Cardiac muscle cell (in vitro differentiated cells and primary cell): ENCODE measurements around the gene LRRC52. TPM values are rescaled to one million over a fixed set of nuclear protein-coding genes. Genes with fewer than 3 reads are reported as not detected.

Experiments
- DNase-seq, 2 donors: peaks; one replicate each; pipeline versions ENCODE4 v3.0.0 to v3.0.0-alpha.2; 2010 to 2017; ENCODE audit warnings: low read depth in 1 of 2, low spot score in 1 of 2
- H3K27ac ChIP-seq: fragments of 200-600 bp; sonication (generic); 2 replicates; pipeline ENCODE4 v1.5.1; 2016
- H3K27me3 ChIP-seq: fragments of 200-600 bp; sonication (generic); 2 replicates; pipeline ENCODE4 v1.6.0; 2016; ENCODE audit warnings: control low read depth
- H3K36me3 ChIP-seq: fragments of 200-600 bp; sonication (generic); 2 replicates; pipeline ENCODE4 v1.5.1; 2016; ENCODE audit warnings: control low read depth
- H3K4me1 ChIP-seq: fragments of 200-600 bp; sonication (generic); 2 replicates; pipeline ENCODE4 v1.8.1; 2017; ENCODE audit warnings: low read depth, mild to moderate bottlenecking, mixed run types
- H3K4me3 ChIP-seq: fragments of 200-600 bp; sonication (generic); 2 replicates; pipeline ENCODE4 v1.5.1; 2016; ENCODE audit warnings: mild to moderate bottlenecking
- H3K9me3 ChIP-seq: fragments of 200-600 bp; sonication (generic); 2 replicates; pipeline ENCODE4 v1.5.1; 2017; ENCODE audit warnings: low read depth, mild to moderate bottlenecking, control low read depth
- polyA plus RNA-seq: library from polyadenylated mRNA; unstranded; fragments of >200 nt; fragmentation: Nextera tagmentation; extraction: Ambion mirVana; gene quantifications from 2 replicates; pipeline ENCODE4 v1.2.1, GENCODE V29; 2016
- total RNA-seq: library from RNA; depleted of rRNA; stranded (reverse); fragments of >200 nt; gene quantifications from 2 replicates; pipeline ENCODE4 v1.2.3, GENCODE V29; 2016
- TF ChIP-seq, protein P1 (sequence below): IDR thresholded peaks from 2 replicates; pipeline ENCODE4 v1.5.1; 2012; ENCODE audit warnings: low read depth, mild to moderate bottlenecking, low read length

The LRRC52 gene
- total and polyA plus RNA-seq, 2 experiments from 2014 or later, result 0.20 to 0.77 TPM

DNA sequence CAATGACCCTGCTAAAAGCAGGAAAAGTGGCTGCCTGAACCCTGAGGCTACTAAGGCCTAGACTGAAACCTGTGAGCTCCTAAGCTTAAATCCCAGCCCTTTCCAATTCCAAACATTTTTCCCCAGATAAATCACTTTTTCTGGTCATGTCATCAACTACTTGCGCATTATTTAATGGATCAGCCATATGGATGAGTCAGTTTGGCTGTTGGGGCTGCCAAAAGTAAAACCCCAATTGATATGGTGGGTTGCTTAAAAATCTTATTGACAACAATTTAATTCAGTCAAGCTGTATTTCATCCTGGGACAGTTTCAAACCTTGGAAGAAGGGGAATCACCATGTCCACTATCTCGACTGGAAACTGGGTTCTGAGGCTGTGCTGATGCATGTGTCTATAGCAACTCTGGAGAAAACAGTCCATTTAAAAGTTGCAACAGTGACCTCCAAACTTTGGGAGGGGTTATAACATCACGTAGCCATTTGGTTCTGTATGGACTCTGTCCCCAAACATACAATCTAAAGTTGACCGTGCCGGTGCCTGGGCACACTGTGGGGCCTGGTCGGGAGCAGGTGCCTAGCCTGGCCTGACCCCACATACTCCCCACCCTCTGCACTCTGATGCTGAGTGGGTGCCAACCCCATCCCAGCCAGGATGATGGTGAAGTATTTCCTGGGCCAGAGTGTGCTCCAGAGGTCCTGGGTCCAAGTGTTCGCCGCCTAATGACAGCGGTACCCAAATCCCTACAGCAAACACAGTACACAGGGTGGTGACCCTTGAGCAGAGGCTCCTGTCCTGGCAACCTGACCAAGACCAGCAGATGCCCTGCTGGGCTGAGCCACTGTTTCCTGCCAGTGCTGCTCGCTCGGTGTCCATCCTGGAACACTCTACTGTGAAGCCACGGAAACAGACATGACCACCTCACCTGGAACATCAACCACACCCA is 46.5 kb upstream of the LRRC52 start:
- Histone ChIP-seq H3K27ac (peak overlapping the region; percentile 10), H3K9me3 (no peaks in the 10 kb centered on the region), H3K4me1 (peaks cover 27% of the 10 kb centered on the region), H3K36me3 (no peaks in the 10 kb centered on the region), H3K4me3 (no peak overlapping the region), H3K27me3 (no peaks in the 10 kb centered on the region)
- TF ChIP-seq, protein P1, sequence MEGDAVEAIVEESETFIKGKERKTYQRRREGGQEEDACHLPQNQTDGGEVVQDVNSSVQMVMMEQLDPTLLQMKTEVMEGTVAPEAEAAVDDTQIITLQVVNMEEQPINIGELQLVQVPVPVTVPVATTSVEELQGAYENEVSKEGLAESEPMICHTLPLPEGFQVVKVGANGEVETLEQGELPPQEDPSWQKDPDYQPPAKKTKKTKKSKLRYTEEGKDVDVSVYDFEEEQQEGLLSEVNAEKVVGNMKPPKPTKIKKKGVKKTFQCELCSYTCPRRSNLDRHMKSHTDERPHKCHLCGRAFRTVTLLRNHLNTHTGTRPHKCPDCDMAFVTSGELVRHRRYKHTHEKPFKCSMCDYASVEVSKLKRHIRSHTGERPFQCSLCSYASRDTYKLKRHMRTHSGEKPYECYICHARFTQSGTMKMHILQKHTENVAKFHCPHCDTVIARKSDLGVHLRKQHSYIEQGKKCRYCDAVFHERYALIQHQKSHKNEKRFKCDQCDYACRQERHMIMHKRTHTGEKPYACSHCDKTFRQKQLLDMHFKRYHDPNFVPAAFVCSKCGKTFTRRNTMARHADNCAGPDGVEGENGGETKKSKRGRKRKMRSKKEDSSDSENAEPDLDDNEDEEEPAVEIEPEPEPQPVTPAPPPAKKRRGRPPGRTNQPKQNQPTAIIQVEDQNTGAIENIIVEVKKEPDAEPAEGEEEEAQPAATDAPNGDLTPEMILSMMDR, result no peak
- no peak for DNase-seq

- TF ChIP-seq, protein P1, result no peak
- Histone ChIP-seq H3K27me3 (no peaks in the 10 kb centered on the region), H3K4me1 (peaks cover 6% of the 10 kb centered on the region), H3K4me3 (no peak overlapping the region), H3K27ac (no peak overlapping the region), H3K9me3 (no peaks in the 10 kb centered on the region), H3K36me3 (no peaks in the 10 kb centered on the region)
- no peak for DNase-seq
These were observed 42.4 kb upstream of the LRRC52 start for GRCh38 chr1:165501330-165501969.

DNA sequence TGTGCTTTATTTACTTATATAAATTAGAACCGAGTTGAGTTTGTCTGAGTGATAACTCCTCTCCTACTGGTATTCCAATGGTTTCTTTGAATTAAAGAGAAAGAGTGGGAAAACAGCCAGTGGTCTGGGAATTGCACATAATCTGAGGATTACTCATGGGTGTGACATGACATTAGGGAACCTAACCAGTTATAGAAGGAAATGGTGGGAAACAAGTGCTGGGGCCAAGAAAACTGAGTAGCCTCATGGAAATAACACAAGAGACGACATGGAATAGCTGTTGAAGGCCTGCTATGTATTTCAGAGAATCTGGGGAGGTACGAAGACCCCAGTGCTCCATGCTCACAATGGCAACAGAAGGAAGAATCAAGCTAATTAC is 41.8 kb upstream of the LRRC52 start:
- no peaks in the 10 kb centered on the region for H3K27me3 ChIP-seq
- H3K4me3 ChIP-seq, result no peak overlapping the region
- TF ChIP-seq, protein P1, result no peak
- peaks cover under 1% of the 10 kb centered on the region for H3K4me1 ChIP-seq
- H3K27ac ChIP-seq, result no peak overlapping the region
- DNase-seq, result peak in 1 of 2 donors; percentile 5
- H3K9me3 ChIP-seq, result no peaks in the 10 kb centered on the region
- H3K36me3 ChIP-seq, result no peaks in the 10 kb centered on the region

GRCh38 chr1:165507570-165507969 is 36.2 kb upstream of the LRRC52 start:
- H3K27me3 ChIP-seq, result no peaks in the 10 kb centered on the region
- no peak for DNase-seq
- TF ChIP-seq, protein P1, result no peak
- H3K9me3 ChIP-seq, result no peaks in the 10 kb centered on the region
- no peaks in the 10 kb centered on the region for H3K4me1 ChIP-seq
- H3K36me3 ChIP-seq, result no peaks in the 10 kb centered on the region
- H3K4me3 ChIP-seq, result no peak overlapping the region
- no peak overlapping the region for H3K27ac ChIP-seq

- Histone ChIP-seq H3K4me1 (no peaks in the 10 kb centered on the region), H3K4me3 (no peak overlapping the region), H3K36me3 (no peaks in the 10 kb centered on the region), H3K27ac (no peak overlapping the region), H3K27me3 (no peaks in the 10 kb centered on the region), H3K9me3 (no peaks in the 10 kb centered on the region)
- TF ChIP-seq, protein P1, result no peak
- no peak for DNase-seq
These were observed 35.5 kb upstream of the LRRC52 start for GRCh38 chr1:165508291-165508690.
